ENCODE results near the gene COL4A6. TPM values are rescaled to one million over a fixed set of nuclear protein-coding genes. Genes with fewer than 3 reads are reported as not detected.

The COL4A6 gene
- total and polyA plus RNA-seq, 10 of the 15 experiments (the other 5 are each of a cell fraction or from before 2014, with no cell fraction given) = 0.02 to 0.56 (median 0.05) TPM; not detected in 3

GRCh38 chrX:108219949-108220601 lies 218.1 kb downstream of the COL4A6 start:
- ATAC-seq (no peak), FAIRE-seq (no peak), DNase-seq (ENCODE audit: low read depth, low spot score) (no peak)
- Histone ChIP-seq H3K9ac (ENCODE audit: control insufficient read depth, insufficient read depth, low read length) (no peak overlapping the region), H3K27ac (ENCODE audit: control insufficient read depth, insufficient read depth) (no peak overlapping the region), H4K20me1 (ENCODE audit: control insufficient read depth, insufficient read depth) (no peaks in the 10 kb centered on the region), H3K79me2 (ENCODE audit: control insufficient read depth, insufficient read depth, low read length) (no peaks in the 10 kb centered on the region), H3K4me1 (ENCODE audit: control insufficient read depth, insufficient read depth, low read length) (no peaks in the 10 kb centered on the region), H2AFZ (ENCODE audit: control insufficient read depth, low read depth, low read length) (no peak overlapping the region), H3K4me2 (ENCODE audit: control insufficient read depth, insufficient read depth) (no peak overlapping the region), H3K27me3 (replicated peaks in 1 of 2; ENCODE audit: control insufficient read depth in 2 of 2, insufficient read depth in 2 of 2, low read length in 1 of 2) (no peaks in the 10 kb centered on the region; a peak in 1 of 4 replicates), H3K9me3 (replicated peaks; ENCODE audit: control insufficient read depth, insufficient read depth, low read length) (no peaks in the 10 kb centered on the region), H3K4me3 (no peak overlapping the region), H3K36me3 (ENCODE audit: control insufficient read depth in 2 of 2, insufficient read depth in 2 of 2, low read length in 1 of 2) (no peaks in the 10 kb centered on the region)
- ChIA-PET SMC1A (ENCODE audit: uncharacterized antibody, unreplicated experiment) (interaction anchor here (1.2 to 1.6 kb wide), 2 partner anchors 11 to 317 kb away, joined by 3 to 4 read pairs; no protein-coding TSS in a partner anchor), POLR2A (no interaction called here), CTCF (no interaction called here), RAD21 (ENCODE audit: unreplicated experiment) (interaction anchor here (1.1 kb wide), 1 partner anchor 1165 kb away, joined by 3 read pairs; no protein-coding TSS in a partner anchor)
- intact Hi-C loops (cut with micrococcal nuclease; ENCODE audit: unreplicated experiment) = no loop called here
- WGBS (ENCODE audit: insufficient coverage, insufficient replicate concordance, low lambda C conversion rate, missing lambda C conversion rate) = 3% methylated on average over 5 of the region's 5 CpGs
- no TSS peak for BruUV-seq (replicated peaks)
- in situ Hi-C loops (cut with MboI) = loop anchor here (10.0 kb wide), 1 partner anchor 305 kb away; no protein-coding TSS in a partner anchor
- TF ChIP-seq JUNB (IDR thresholded peaks at IDR 0.05) = no peak
- no peak for TF ChIP-seq STAT3 (IDR thresholded peaks at IDR 0.05; ENCODE audit: low read depth, low read length)
- TF ChIP-seq, protein P1, sequence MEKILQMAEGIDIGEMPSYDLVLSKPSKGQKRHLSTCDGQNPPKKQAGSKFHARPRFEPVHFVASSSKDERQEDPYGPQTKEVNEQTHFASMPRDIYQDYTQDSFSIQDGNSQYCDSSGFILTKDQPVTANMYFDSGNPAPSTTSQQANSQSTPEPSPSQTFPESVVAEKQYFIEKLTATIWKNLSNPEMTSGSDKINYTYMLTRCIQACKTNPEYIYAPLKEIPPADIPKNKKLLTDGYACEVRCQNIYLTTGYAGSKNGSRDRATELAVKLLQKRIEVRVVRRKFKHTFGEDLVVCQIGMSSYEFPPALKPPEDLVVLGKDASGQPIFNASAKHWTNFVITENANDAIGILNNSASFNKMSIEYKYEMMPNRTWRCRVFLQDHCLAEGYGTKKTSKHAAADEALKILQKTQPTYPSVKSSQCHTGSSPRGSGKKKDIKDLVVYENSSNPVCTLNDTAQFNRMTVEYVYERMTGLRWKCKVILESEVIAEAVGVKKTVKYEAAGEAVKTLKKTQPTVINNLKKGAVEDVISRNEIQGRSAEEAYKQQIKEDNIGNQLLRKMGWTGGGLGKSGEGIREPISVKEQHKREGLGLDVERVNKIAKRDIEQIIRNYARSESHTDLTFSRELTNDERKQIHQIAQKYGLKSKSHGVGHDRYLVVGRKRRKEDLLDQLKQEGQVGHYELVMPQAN (conservative IDR thresholded peaks at IDR 0.05) = no peak
- TF ChIP-seq ZBTB33 (IDR thresholded peaks at IDR 0.05) = no peak
- no peak for TF ChIP-seq HDGF (IDR thresholded peaks at IDR 0.05)
- TF ChIP-seq E2F8 (IDR thresholded peaks at IDR 0.05; ENCODE audit: low read depth, partially characterized antibody) = no peak
- TF ChIP-seq RB1 (IDR thresholded peaks at IDR 0.05; ENCODE audit: borderline replicate concordance) = no peak
- no peak for TF ChIP-seq KLF5 (IDR thresholded peaks at IDR 0.05; ENCODE audit: partially characterized antibody)
- TF ChIP-seq POU2F2 (IDR thresholded peaks at IDR 0.05; ENCODE audit: borderline replicate concordance, low read depth, low read length) = no peak
- no peak for TF ChIP-seq BHLHE40 (IDR thresholded peaks at IDR 0.05; ENCODE audit: borderline replicate concordance in 1 of 2, low read depth in 2 of 2, low read length in 1 of 2)
- no peak for TF ChIP-seq ZNF217 (IDR thresholded peaks at IDR 0.05)
- TF ChIP-seq TARDBP (IDR thresholded peaks at IDR 0.05; ENCODE audit: borderline replicate concordance) = no peak
- TF ChIP-seq SMC3 (IDR thresholded peaks at IDR 0.05; ENCODE audit: borderline replicate concordance, low read length) = no peak
- TF ChIP-seq ZNF622 (IDR thresholded peaks at IDR 0.05) = no peak
- no peak for TF ChIP-seq RELA (IDR thresholded peaks at IDR 0.05; ENCODE audit: borderline replicate concordance, partially characterized antibody)
